Erythroblast (primary cell): ENCODE data around the gene KLHL22.

Experiments used
- GATA1 ChIP-seq: IDR thresholded peaks from 2 replicates; pipeline ENCODE4 v1.6.1; 2011; ENCODE audit warnings: low read depth, mild to moderate bottlenecking, control low read depth, low read length, moderate library complexity
- POLR2A ChIP-seq: IDR thresholded peaks from 2 replicates; pipeline ENCODE4 v1.6.1; 2011; ENCODE audit warnings: mild to moderate bottlenecking, low read length

DNA sequence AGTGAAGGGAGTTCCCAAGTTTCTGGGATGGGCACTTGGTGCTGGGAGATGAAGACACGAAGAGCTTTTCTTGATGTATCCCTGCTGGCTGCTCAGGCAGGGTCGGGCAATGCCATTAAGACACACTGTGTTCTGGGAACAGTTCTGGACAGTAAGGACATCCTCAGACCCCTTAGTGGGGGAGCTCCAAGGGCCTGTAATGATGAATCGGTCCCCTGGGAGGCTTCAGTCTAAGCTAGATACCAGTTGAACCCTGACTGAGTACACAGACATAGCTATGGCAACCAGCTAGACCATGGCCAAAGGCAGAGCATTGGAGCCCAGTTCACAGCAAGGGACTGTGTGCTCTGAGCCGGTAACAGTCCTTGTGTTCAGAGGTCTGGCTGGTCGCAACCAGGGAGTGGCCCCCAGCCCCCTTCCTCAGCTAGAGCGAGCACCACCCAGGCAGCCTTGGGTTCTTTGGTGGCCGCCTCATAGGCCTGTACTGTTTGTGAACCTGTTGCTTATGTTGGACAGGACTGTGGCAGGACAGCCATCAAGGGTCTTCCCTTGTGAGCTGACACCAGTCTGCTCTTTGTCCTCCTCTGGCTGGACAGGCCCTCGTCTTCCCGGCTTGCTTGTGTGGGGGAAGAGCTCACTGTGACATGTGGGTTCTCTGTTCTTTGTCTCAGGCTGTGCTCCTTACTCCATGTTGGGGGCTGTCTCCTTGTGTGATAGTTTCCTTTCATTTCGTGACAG lies 36.8 kb upstream of the KLHL22 start:
- TF ChIP-seq POLR2A: no peak
- TF ChIP-seq GATA1: no peak
